AG09309 (cell line): ENCODE data around the gene DCUN1D5.
A peak's percentile ranks its signal among the peaks of the same experiment; 100 is the strongest.

Experiments used
- DNase-seq: peaks from one replicate; pipeline ENCODE4 v3.0.0-alpha.2; 2010; ENCODE audit warnings: low read depth
- H3K4me3 ChIP-seq: 2 replicates; pipeline ENCODE4 v1.5.1; 2011; ENCODE audit warnings: mild to moderate bottlenecking, low read depth, low read length, moderate library complexity; ENCODE audit not compliant: control insufficient read depth
- CTCF ChIP-seq: IDR thresholded peaks from 2 replicates; pipeline ENCODE4 v1.5.1; 2011; ENCODE audit warnings: mild to moderate bottlenecking, low read depth, low read length, inconsistent platforms; ENCODE audit not compliant: insufficient read depth, control insufficient read depth; ENCODE audit errors: missing control alignments

The DCUN1D5 gene

GRCh38 chr11:103091801-103092524 is at the start of gene DCUN1D5:
Gene DCUN1D5, minus strand, starts transcription at chr11:103092160. Its CDS starts 288 bp downstream, at chr11:103091872.
- DNase-seq = peak; percentile 77
- no peak for TF ChIP-seq CTCF
- peak within 1 kb of the TSS; percentile 69 for H3K4me3 ChIP-seq

GRCh38 chr11:103125462-103125861 is 33.5 kb upstream of the DCUN1D5 start:
- TF ChIP-seq CTCF = no peak
- DNase-seq = no peak
- H3K4me3 ChIP-seq = no peak overlapping the region

GRCh38 chr11:103114836-103115235 is 22.9 kb upstream of the DCUN1D5 start:
- H3K4me3 ChIP-seq = no peak overlapping the region
- no peak for DNase-seq
- TF ChIP-seq CTCF = no peak

- no peak for DNase-seq
- TF ChIP-seq CTCF = no peak
- H3K4me3 ChIP-seq = no peak overlapping the region
These were observed 20.4 kb upstream of the DCUN1D5 start for GRCh38 chr11:103112364-103112763.

GRCh38 chr11:103111400-103111799 is 19.4 kb upstream of the DCUN1D5 start:
- DNase-seq = no peak
- no peak for TF ChIP-seq CTCF
- no peak overlapping the region for H3K4me3 ChIP-seq

- H3K4me3 ChIP-seq = peak overlapping the region; percentile 95
- no peak for DNase-seq
- TF ChIP-seq CTCF = peak; percentile 46
These were observed 18.4 kb upstream of the DCUN1D5 start for GRCh38 chr11:103110391-103110790.
